Suprapubic skin (tissue), 4 donors: ENCODE measurements around the gene BMERB1. TPM values are rescaled to one million over a fixed set of nuclear protein-coding genes. Genes with fewer than 3 reads are reported as not detected.
"Not testable (repeated sequence)": the region's sequence is repeated elsewhere in the genome, so short reads cannot be mapped to it uniquely, and the experiment has no call there.

ENCODE experiments used
- DNase-seq, 2 donors: peaks; one replicate each; pipeline ENCODE4 v3.0.0-alpha.2; 2019; ENCODE audit warnings: low spot score in 2 of 2
- H3K27ac ChIP-seq: fragments of 200-600 bp; sonication (generic); one replicate; pipeline ENCODE4 v1.5.1; 2019
- H3K27me3 ChIP-seq: fragments of 200-600 bp; sonication (generic); one replicate; pipeline ENCODE4 v1.5.1; 2019
- H3K36me3 ChIP-seq: fragments of 200-600 bp; sonication (generic); one replicate; pipeline ENCODE4 v1.5.1; 2019
- H3K4me1 ChIP-seq: fragments of 200-600 bp; sonication (generic); one replicate; pipeline ENCODE4 v1.5.1; 2019
- H3K4me3 ChIP-seq: fragments of 200-600 bp; sonication (generic); one replicate; pipeline ENCODE4 v1.5.1; 2019; ENCODE audit warnings: mild to moderate bottlenecking
- H3K9me3 ChIP-seq: fragments of 200-600 bp; sonication (generic); one replicate; pipeline ENCODE4 v1.5.1; 2019
- CTCF ChIP-seq, 2 donors: fragments of 200-600 bp in 1 of 2; fragments of 450-650 bp in 1 of 2; sonication (generic) in 1 of 2; IDR thresholded peaks; one replicate each; pipeline ENCODE4 v1.5.1; 2016 to 2019; ENCODE audit warnings: antibody characterized with exemption in 2 of 2, mild to moderate bottlenecking in 1 of 2, moderate library complexity in 1 of 2
- EP300 ChIP-seq: sonication (generic); formaldehyde crosslinking; IDR thresholded peaks from one replicate; pipeline ENCODE4 v1.6.1; 2017; ENCODE audit warnings: antibody characterized with exemption
- POLR2A ChIP-seq, 2 donors: fragments of 450-650 bp; IDR thresholded peaks; one replicate each; pipeline ENCODE4 v1.6.1; 2017; ENCODE audit warnings: antibody characterized with exemption in 2 of 2, mild to moderate bottlenecking in 2 of 2, moderate library complexity in 2 of 2
- POLR2AphosphoS5 ChIP-seq, 3 donors: sonication (generic); formaldehyde crosslinking; IDR thresholded peaks; one replicate each; pipeline ENCODE4 v1.6.1; 2017; ENCODE audit warnings: antibody characterized with exemption in 3 of 3
- WGBS: methylation state at CpG from one replicate; pipeline ENCODE4 v1.1.5; 2018; 5-methylcytosine and 5-hydroxymethylcytosine counted together
- total RNA-seq, 4 donors: library from RNA; depleted of rRNA; stranded (reverse); fragments of >200 nt; gene quantifications; one replicate each; pipeline ENCODE4 v1.1.0, GENCODE V29; 2016

The BMERB1 gene
- total RNA-seq, 4 donors from 2014 or later = 5.5 to 31.4 (median 17.9) TPM

- 75% methylated on average over 3 of the region's 3 CpGs for WGBS
- TF ChIP-seq POLR2A (IDR thresholded peaks at IDR 0.05) (no peak), CTCF (IDR thresholded peaks at IDR 0.05) (no peak), POLR2AphosphoS5 (IDR thresholded peaks at IDR 0.05) (no peak), EP300 (no peak)
- Histone ChIP-seq H3K27me3 (no peaks in the 10 kb centered on the region), H3K9me3 (no peaks in the 10 kb centered on the region), H3K4me1 (no peaks in the 10 kb centered on the region), H3K4me3 (no peak overlapping the region), H3K27ac (no peak overlapping the region), H3K36me3 (no peaks in the 10 kb centered on the region)
- no peak for DNase-seq
These were observed 26.2 kb downstream of the BMERB1 start for GRCh38 chr16:15460601-15461000.

- Histone ChIP-seq H3K36me3 (no peaks in the 10 kb centered on the region), H3K27me3 (no peaks in the 10 kb centered on the region), H3K9me3 (no peaks in the 10 kb centered on the region), H3K27ac (no peak overlapping the region), H3K4me3 (no peak overlapping the region), H3K4me1 (no peaks in the 10 kb centered on the region)
- WGBS = 81% methylated on average over 6 of the region's 6 CpGs
- DNase-seq = no peak
- TF ChIP-seq CTCF (IDR thresholded peaks at IDR 0.05) = no peak
- TF ChIP-seq POLR2AphosphoS5 (IDR thresholded peaks at IDR 0.05) = no peak
- no peak for TF ChIP-seq EP300
- TF ChIP-seq POLR2A (IDR thresholded peaks at IDR 0.05) = no peak
These were observed 27.0 kb downstream of the BMERB1 start for GRCh38 chr16:15461376-15461775.

GRCh38 chr16:15464401-15465186 lies 30.2 kb downstream of the BMERB1 start:
- Histone ChIP-seq H3K4me1 (no peaks in the 10 kb centered on the region), H3K27me3 (no peaks in the 10 kb centered on the region), H3K4me3 (no peak overlapping the region), H3K36me3 (no peaks in the 10 kb centered on the region), H3K9me3 (peaks cover 6% of the 10 kb centered on the region), H3K27ac (no peak overlapping the region)
- no peak for TF ChIP-seq CTCF (IDR thresholded peaks at IDR 0.05)
- no peak for TF ChIP-seq EP300
- TF ChIP-seq POLR2A (IDR thresholded peaks at IDR 0.05) = no peak
- TF ChIP-seq POLR2AphosphoS5 (IDR thresholded peaks at IDR 0.05) = no peak
- 70% methylated on average over 4 of the region's 4 CpGs for WGBS
- no peak for DNase-seq

- no peaks in the 10 kb centered on the region for H3K27me3 ChIP-seq
- no peaks in the 10 kb centered on the region for H3K36me3 ChIP-seq
- H3K9me3 ChIP-seq = peaks cover 6% of the 10 kb centered on the region
- 87% methylated on average over 2 of the region's 2 CpGs for WGBS
- H3K27ac ChIP-seq = no peak overlapping the region
- no peaks in the 10 kb centered on the region for H3K4me1 ChIP-seq
- TF ChIP-seq POLR2A (IDR thresholded peaks at IDR 0.05) (no peak), EP300 (no peak), POLR2AphosphoS5 (IDR thresholded peaks at IDR 0.05) (no peak), CTCF (IDR thresholded peaks at IDR 0.05) (no peak)
- DNase-seq = no peak
- H3K4me3 ChIP-seq = no peak overlapping the region
These were observed 31.7 kb downstream of the BMERB1 start for GRCh38 chr16:15466131-15466530.

- Histone ChIP-seq H3K4me1 (no peaks in the 10 kb centered on the region), H3K27me3 (no peaks in the 10 kb centered on the region), H3K36me3 (no peaks in the 10 kb centered on the region), H3K9me3 (peaks cover 6% of the 10 kb centered on the region), H3K27ac (no peak overlapping the region), H3K4me3 (no peak overlapping the region)
- TF ChIP-seq EP300 (no peak), CTCF (IDR thresholded peaks at IDR 0.05) (no peak), POLR2AphosphoS5 (IDR thresholded peaks at IDR 0.05) (no peak), POLR2A (IDR thresholded peaks at IDR 0.05) (no peak)
- DNase-seq = no peak
- WGBS = 65% methylated on average over 3 of the region's 3 CpGs
These were observed 32.7 kb downstream of the BMERB1 start for GRCh38 chr16:15466886-15467781.

- not testable (repeated sequence) for H3K36me3 ChIP-seq, H3K27me3 ChIP-seq, H3K4me1 ChIP-seq, DNase-seq, H3K27ac ChIP-seq, H3K4me3 ChIP-seq, H3K9me3 ChIP-seq
- WGBS = 76% methylated on average over 4 of the region's 4 CpGs
These were observed 42.6 kb downstream of the BMERB1 start for GRCh38 chr16:15476971-15477370.
